K562 (cell line): ENCODE measurements around the gene MPDU1. TPM values are rescaled to one million over a fixed set of nuclear protein-coding genes. Genes with fewer than 3 reads are reported as not detected.
A peak's percentile ranks its signal among the peaks of the same experiment; 100 is the strongest.

Source experiments
- ATAC-seq: fragments of 200-7000 bp; cut with Tn5 transposase; 3 replicates; pipeline ENCODE4 v1.9.1; 2020; ENCODE audit warnings: moderate library complexity
- BruUV-seq: library from RNA; stranded (reverse); fragments of 400-500 nt; replicated peaks from 2 replicates; lab custom pipeline; 2021; lab: Mats Ljungman, UMichigan
- CTCF ChIA-PET: fragments of 300-600 bp; formaldehyde crosslinking; extraction: SDS; loops from one replicate; lab custom pipeline; 2021; ENCODE audit warnings: low intra/inter-chr PET ratio; lab: Yijun Ruan, JAX
- POLR2A ChIA-PET: fragments of 300-600, 350-650 bp; sonication (Branson Sonifier 250); formaldehyde crosslinking; extraction: SDS; loops from one replicate; lab custom pipeline; 2021; ENCODE audit warnings: antibody characterized with exemption, inconsistent platforms; lab: Yijun Ruan, JAX
- DNase-seq, 4 experiments: peaks; one replicate each; pipeline versions ENCODE4 v3.0.0 to v3.0.0-alpha.2; 2011 to 2018; ENCODE audit warnings: low spot score in 3 of 4, mixed read lengths in 3 of 4; ENCODE audit errors: extremely low read depth in 1 of 4
- FAIRE-seq: peaks from 2 replicates; lab custom pipeline; 2011; peaks lifted over from hg19 to GRCh38; lab: Jason Lieb, UNC
- H2AFZ ChIP-seq: 2 replicates; pipeline ENCODE4 v1.6.0; 2011; ENCODE audit warnings: low read depth, low read length, control low read depth, inconsistent platforms
- H3K27ac ChIP-seq: fragments of 200-600 bp; 3 replicates; pipeline ENCODE4 v1.8.0; 2011; ENCODE audit warnings: low read depth, mild to moderate bottlenecking, control low read depth, inconsistent platforms, low read length, moderate library complexity, mixed read lengths; ENCODE audit errors: extremely low read depth
- H3K27me3 ChIP-seq, 2 experiments: fragments of 300-600 bp in 1 of 2; 2 replicates in 1 of 2; 3 replicates in 1 of 2; pipeline versions ENCODE4 v1.6.0 to v1.8.0; 2011; ENCODE audit warnings: inconsistent platforms in 2 of 2, low read length in 2 of 2, mild to moderate bottlenecking in 1 of 2, mixed read lengths in 1 of 2, moderate library complexity in 1 of 2; ENCODE audit not compliant: control insufficient read depth in 2 of 2, insufficient read depth in 2 of 2
- H3K36me3 ChIP-seq: fragments of 300-600 bp; 3 replicates; pipeline ENCODE4 v1.8.0; 2011; ENCODE audit warnings: mild to moderate bottlenecking, low read length, inconsistent platforms; ENCODE audit not compliant: control insufficient read depth, insufficient read depth
- H3K4me1 ChIP-seq, 2 experiments: fragments of 200-600 bp in 1 of 2; replicated peaks in 1 of 2; 2 replicates in 1 of 2; 3 replicates in 1 of 2; pipeline versions ENCODE4 v1.5.1 to v1.8.0; 2011; ENCODE audit warnings: inconsistent platforms in 2 of 2, low read length in 2 of 2, mild to moderate bottlenecking in 1 of 2, mixed read lengths in 1 of 2, moderate library complexity in 1 of 2; ENCODE audit not compliant: control insufficient read depth in 2 of 2, insufficient read depth in 2 of 2
- H3K4me2 ChIP-seq: 2 replicates; pipeline ENCODE4 v1.6.1; 2011; ENCODE audit warnings: low read length, control low read depth, inconsistent platforms, mixed read lengths; ENCODE audit not compliant: insufficient read depth
- H3K4me3 ChIP-seq: fragments of 200-600 bp; sonication (generic), shearing (Covaris generic); 2 replicates; pipeline ENCODE4 v1.5.1; 2016; ENCODE audit warnings: control low read depth, inconsistent platforms
- H3K79me2 ChIP-seq: fragments of 200-600 bp; 3 replicates; pipeline ENCODE4 v1.8.0; 2011; ENCODE audit warnings: low read length, inconsistent platforms; ENCODE audit not compliant: control insufficient read depth, insufficient read depth
- H3K9ac ChIP-seq, 2 experiments: 2 replicates each; pipeline versions ENCODE4 v1.6.0 to v1.6.1; 2011; ENCODE audit warnings: low read depth in 2 of 2, low read length in 2 of 2, control low read depth in 1 of 2, inconsistent platforms in 1 of 2, mild to moderate bottlenecking in 1 of 2, mixed read lengths in 1 of 2; ENCODE audit not compliant: insufficient read depth in 1 of 2
- H3K9me1 ChIP-seq: one replicate; pipeline ENCODE4 v1.6.0; 2011; ENCODE audit warnings: inconsistent platforms, mild to moderate bottlenecking, low read length, moderate library complexity; ENCODE audit not compliant: control insufficient read depth, insufficient read depth
- H3K9me3 ChIP-seq: replicated peaks from 2 replicates; pipeline ENCODE4 v1.5.1; 2011; ENCODE audit warnings: low read depth, low read length, inconsistent platforms; ENCODE audit not compliant: control insufficient read depth, insufficient read depth
- H4K20me1 ChIP-seq: replicated peaks from 2 replicates; pipeline ENCODE4 v1.6.1; 2011; ENCODE audit warnings: low read length, inconsistent platforms, mixed read lengths; ENCODE audit not compliant: control insufficient read depth, insufficient read depth
- EWSR1 ChIP-seq: fragments of 450-650 bp; IDR thresholded peaks from 2 replicates; pipeline ENCODE4 v1.6.1; 2018; ENCODE audit warnings: borderline replicate concordance, mild to moderate bottlenecking, low read depth, moderate library complexity; ENCODE audit not compliant: partially characterized antibody
- PCBP1 ChIP-seq: fragments of 200-400 bp; formaldehyde crosslinking; IDR thresholded peaks from 2 replicates; pipeline ENCODE4 v1.6.1; 2018; ENCODE audit warnings: mild to moderate bottlenecking, low read depth, low read length; ENCODE audit not compliant: poor library complexity, severe bottlenecking
- POLR2A ChIP-seq: fragments of 450-650 bp; conservative IDR thresholded peaks from 2 replicates; pipeline ENCODE4 v1.6.1; 2016
- RBFOX2 ChIP-seq: fragments of 200-400 bp; formaldehyde crosslinking; IDR thresholded peaks from 2 replicates; pipeline ENCODE4 v1.6.1; 2017; ENCODE audit warnings: low read depth, mild to moderate bottlenecking, low read length, moderate library complexity
- SUPT5H ChIP-seq: fragments of 450-650 bp; IDR thresholded peaks from 2 replicates; pipeline ENCODE4 v1.6.1; 2016
- WGBS: fragments of 100-300 bp; shearing (Covaris generic); methylation state at CpG from one replicate; pipeline ENCODE4 v1.1.6; 2016; ENCODE audit warnings: low coverage, mixed read lengths; ENCODE audit not compliant: insufficient coverage; ENCODE audit errors: missing lambda C conversion rate; 5-methylcytosine and 5-hydroxymethylcytosine counted together
- in situ Hi-C: fragments of 300-500 bp; cut with MboI; formaldehyde crosslinking; loops from 4 replicates; pipeline ENCODE4 v1.15.0; 2018; ENCODE audit warnings: inconsistent platforms, mixed read lengths
- intact Hi-C: fragments of 100-400 bp; cut with micrococcal nuclease; formaldehyde crosslinking; loops from 2 replicates; pipeline ENCODE4 v1.14.2; 2022
- polyA plus RNA-seq, 8 experiments: library from polyadenylated mRNA; depleted of rRNA in 4 of 8; stranded (reverse) in 5 of 8; unstranded in 3 of 8; fragments of >200 nt; fragmentation: Nextera tagmentation in 2 of 8; fragmentation: Illumina TruSeq in 1 of 8; extraction: Ambion mirVana in 2 of 8; extraction: Trizol in 1 of 8; gene quantifications; 2 replicates each; pipeline versions ENCODE4 v1.2.1 to v1.2.3, GENCODE V29; 2011 to 2014; ENCODE audit warnings: inconsistent platforms in 1 of 8, missing spikeins in 1 of 8
- total RNA-seq, 7 experiments: library from RNA; depleted of rRNA in 6 of 7; stranded (reverse); fragments of >200 nt in 6 of 7; fragmentation: Illumina TruSeq in 2 of 7; extraction: Trizol in 2 of 7; gene quantifications; 2 replicates each; pipeline versions ENCODE4 v1.2.1 to v1.2.3, GENCODE V29; 2011 to 2021; ENCODE audit warnings: low replicate concordance in 1 of 7
- TF ChIP-seq, protein P1 (sequence below): fragments of 450-650 bp; formaldehyde crosslinking; IDR thresholded peaks from 2 replicates; pipeline ENCODE4 v1.4.0; 2020; ENCODE audit warnings: mild to moderate bottlenecking, mixed read lengths

The MPDU1 gene
- total and polyA plus RNA-seq, 9 of the 15 experiments (the other 6 are each of a cell fraction or from before 2014, with no cell fraction given): 4.9 to 179 (median 77.1) TPM

DNA sequence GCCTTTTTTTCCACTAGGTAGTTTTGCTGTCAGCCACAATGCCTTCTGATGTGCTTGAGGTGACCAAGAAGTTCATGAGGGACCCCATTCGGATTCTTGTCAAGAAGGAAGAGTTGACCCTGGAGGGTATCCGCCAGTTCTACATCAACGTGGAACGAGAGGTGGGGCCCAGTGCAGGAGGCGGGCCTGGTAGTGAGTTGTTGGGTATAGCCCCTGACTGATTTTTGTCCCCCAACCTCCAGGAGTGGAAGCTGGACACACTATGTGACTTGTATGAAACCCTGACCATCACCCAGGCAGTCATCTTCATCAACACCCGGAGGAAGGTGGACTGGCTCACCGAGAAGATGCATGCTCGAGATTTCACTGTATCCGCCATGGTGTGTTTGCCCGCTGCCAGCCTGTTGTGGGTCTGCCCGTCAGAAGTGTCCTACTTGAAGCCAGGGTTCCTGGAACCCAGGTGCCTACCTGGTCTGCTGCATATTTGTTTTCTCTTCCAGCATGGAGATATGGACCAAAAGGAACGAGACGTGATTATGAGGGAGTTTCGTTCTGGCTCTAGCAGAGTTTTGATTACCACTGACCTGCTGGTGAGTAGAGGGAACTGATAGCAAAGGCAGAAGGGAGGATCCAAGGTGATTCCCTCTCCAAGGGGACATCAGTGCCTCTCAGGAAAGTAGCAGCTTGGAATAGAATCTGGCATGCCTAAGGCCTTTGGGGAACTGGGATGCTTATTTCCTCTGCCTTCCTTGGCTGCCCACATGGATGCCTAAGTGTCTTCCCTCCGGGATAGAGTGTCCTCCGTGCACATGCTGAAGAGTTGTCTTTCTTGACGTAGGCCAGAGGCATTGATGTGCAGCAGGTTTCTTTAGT is 6.1 kb upstream of the MPDU1 start:
- Histone ChIP-seq H3K4me3 (no peak overlapping the region), H2AFZ (no peak overlapping the region), H3K4me2 (no peak overlapping the region), H3K9ac (no peak overlapping the region), H3K9me1 (peaks cover 9% of the 10 kb centered on the region), H4K20me1 (peaks cover 43% of the 10 kb centered on the region), H3K9me3 (no peaks in the 10 kb centered on the region), H3K27ac (no peak overlapping the region), H3K4me1 (peaks cover 44 to 49% of the 10 kb centered on the region in 2 experiments), H3K79me2 (peaks cover 84% of the 10 kb centered on the region)
- intact Hi-C loops (no loop called here), in situ Hi-C loops (no loop called here)
- DNase-seq: no peak
- no peak for ATAC-seq
- ChIA-PET CTCF (no interaction called here), POLR2A (interaction anchor here (0.6 to 1.0 kb wide), 2 partner anchors 64 to 109 kb away, joined by 3 to 4 read pairs; no protein-coding TSS in a partner anchor)
- no peak for FAIRE-seq
- no TSS peak for BruUV-seq
- WGBS: 65% methylated on average over 10 of the region's 17 CpGs
- TF ChIP-seq PCBP1: no peak
- peak; percentile 42 for TF ChIP-seq RBFOX2
- no peak for TF ChIP-seq EWSR1
- peak; percentile 36; the same call in 1 of the 2 replicates for TF ChIP-seq SUPT5H
- TF ChIP-seq, protein P1, sequence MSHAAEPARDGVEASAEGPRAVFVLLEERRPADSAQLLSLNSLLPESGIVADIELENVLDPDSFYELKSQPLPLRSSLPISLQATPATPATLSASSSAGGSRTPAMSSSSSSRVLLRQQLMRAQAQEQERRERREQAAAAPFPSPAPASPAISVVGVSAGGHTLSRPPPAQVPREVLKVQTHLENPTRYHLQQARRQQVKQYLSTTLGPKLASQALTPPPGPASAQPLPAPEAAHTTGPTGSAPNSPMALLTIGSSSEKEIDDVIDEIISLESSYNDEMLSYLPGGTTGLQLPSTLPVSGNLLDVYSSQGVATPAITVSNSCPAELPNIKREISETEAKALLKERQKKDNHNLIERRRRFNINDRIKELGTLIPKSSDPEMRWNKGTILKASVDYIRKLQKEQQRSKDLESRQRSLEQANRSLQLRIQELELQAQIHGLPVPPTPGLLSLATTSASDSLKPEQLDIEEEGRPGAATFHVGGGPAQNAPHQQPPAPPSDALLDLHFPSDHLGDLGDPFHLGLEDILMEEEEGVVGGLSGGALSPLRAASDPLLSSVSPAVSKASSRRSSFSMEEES: no peak
- TF ChIP-seq POLR2A: peak; percentile 19; the same call in 1 of the 2 replicates
- TF ChIP-seq, all 486 proteins: peak for 3
- Histone ChIP-seq H3K27me3 (no peaks in the 10 kb centered on the region), H3K36me3 (peaks cover 64% of the 10 kb centered on the region)
